HepG2 (cell line): Measurements from ENCODE around the gene AKAP8. TPM values are rescaled to one million over a fixed set of nuclear protein-coding genes. Genes with fewer than 3 reads are reported as not detected.
A peak's percentile ranks its signal among the peaks of the same experiment; 100 is the strongest.

Source experiments
- AHDC1 ChIP-seq: sonication (generic); formaldehyde crosslinking; IDR thresholded peaks from 2 replicates; pipeline ENCODE4 v1.5.1; 2020; ENCODE audit warnings: mild to moderate bottlenecking, missing genetic modification reagents, borderline replicate concordance
- BCLAF1 ChIP-seq: fragments of 450-650 bp; IDR thresholded peaks from 2 replicates; pipeline ENCODE4 v1.6.1; 2017; ENCODE audit warnings: mild to moderate bottlenecking
- GABPB1 ChIP-seq: IDR thresholded peaks from 2 replicates; pipeline ENCODE4 v1.6.1; 2016; ENCODE audit warnings: mild to moderate bottlenecking, missing genetic modification reagents, moderate library complexity, missing compliant biosample characterization
- KDM4B ChIP-seq: sonication (generic); formaldehyde crosslinking; IDR thresholded peaks from 2 replicates; pipeline ENCODE4 v1.4.0; 2020; ENCODE audit warnings: missing genetic modification reagents
- ZBTB43 ChIP-seq: sonication (generic); formaldehyde crosslinking; conservative IDR thresholded peaks from 2 replicates; pipeline ENCODE4 v1.4.0; 2020; ENCODE audit warnings: missing genetic modification reagents
- ZNF407 ChIP-seq: sonication (generic); formaldehyde crosslinking; IDR thresholded peaks from one replicate; pipeline ENCODE4 v1.5.1; 2020; ENCODE audit warnings: mild to moderate bottlenecking, missing genetic modification reagents; ENCODE audit errors: not compliant biosample characterization
- ZNF772 ChIP-seq: sonication (generic); formaldehyde crosslinking; IDR thresholded peaks from 2 replicates; pipeline ENCODE4 v1.5.0; 2020; ENCODE audit warnings: mild to moderate bottlenecking, missing genetic modification reagents
- ZSCAN31 ChIP-seq: sonication (generic); formaldehyde crosslinking; IDR thresholded peaks from 2 replicates; pipeline ENCODE4 v1.5.0; 2020; ENCODE audit warnings: low read depth, mild to moderate bottlenecking, missing genetic modification reagents
- polyA plus RNA-seq, 8 experiments: library from polyadenylated mRNA; depleted of rRNA in 3 of 8; stranded (reverse) in 7 of 8; unstranded in 1 of 8; fragments of >200 nt; fragmentation: Illumina TruSeq in 4 of 8; extraction: Trizol in 4 of 8; gene quantifications; 2 replicates each; pipeline versions ENCODE4 v1.2.1 to v1.2.3, GENCODE V29; 2011 to 2016; ENCODE audit warnings: low read depth in 4 of 8, missing spikeins in 1 of 8, mixed read lengths in 1 of 8; ENCODE audit not compliant: insufficient read depth in 1 of 8
- total RNA-seq, 5 experiments: library from RNA; depleted of rRNA; stranded (reverse); fragments of >200 nt; fragmentation: Illumina TruSeq; extraction: Trizol; gene quantifications; 2 replicates each; pipeline ENCODE4 v1.2.3, GENCODE V29; 2016; ENCODE audit warnings: low read depth in 1 of 5

AKAP8 gene
- total and polyA plus RNA-seq, 2 of the 13 experiments (the other 11 are each of a cell fraction or from before 2014, with no cell fraction given) = 15.9 to 22.1 TPM

- no peak for TF ChIP-seq ZNF407
- 0 out of 2 replicates have a peak, but pooled peaks have one; percentile 35 for TF ChIP-seq ZSCAN31 (CRISPR knock-in tag)
- TF ChIP-seq AHDC1 (CRISPR knock-in tag) = no peak
- TF ChIP-seq ZBTB43 (CRISPR knock-in tag) = no peak
- TF ChIP-seq BCLAF1 = no peak
- TF ChIP-seq GABPB1 = peak; percentile 49; the same call in 1 of the 2 replicates
- TF ChIP-seq KDM4B (CRISPR knock-in tag) = 0 out of 2 replicates have a peak, but pooled peaks have one; percentile 18
- no peak for TF ChIP-seq ZNF772 (CRISPR knock-in tag)
Observed at GRCh38 chr19:15331419-15332310, 47.9 kb downstream of the AKAP8 start (continued).
